WI38 (cell line): Measurements from ENCODE around the gene NEDD9.

Experiments
- H3K4me3 ChIP-seq: 2 replicates; pipeline ENCODE4 v1.5.1; 2011; ENCODE audit warnings: low read depth, mild to moderate bottlenecking, control low read depth, low read length
- CTCF ChIP-seq: IDR thresholded peaks from 2 replicates; pipeline ENCODE4 v1.5.1; 2012; ENCODE audit warnings: low read depth, mild to moderate bottlenecking, control low read depth, low read length

Gene NEDD9

GRCh38 chr6:11198663-11199603 is 33.5 kb downstream of the NEDD9 start:
- no peak overlapping the region for H3K4me3 ChIP-seq
- TF ChIP-seq CTCF = no peak

- no peak overlapping the region for H3K4me3 ChIP-seq
- TF ChIP-seq CTCF = no peak
Measured at GRCh38 chr6:11197850-11198249, 34.6 kb downstream of the NEDD9 start.

GRCh38 chr6:11197175-11197536 is 35.3 kb downstream of the NEDD9 start:
- H3K4me3 ChIP-seq = peak overlapping the region; percentile 47

GRCh38 chr6:11196511-11197174 is 35.8 kb downstream of the NEDD9 start:
- peak overlapping the region; percentile 47 for H3K4me3 ChIP-seq
- TF ChIP-seq CTCF = no peak

More at GRCh38 chr6:11197175-11197536, 35.3 kb downstream of the NEDD9 start:
- TF ChIP-seq CTCF = no peak

GRCh38 chr6:11194356-11195218 is 37.9 kb downstream of the NEDD9 start:
- H3K4me3 ChIP-seq = no peak overlapping the region
- TF ChIP-seq CTCF = no peak

GRCh38 chr6:11193434-11193833 is 39.0 kb downstream of the NEDD9 start:
- no peak overlapping the region for H3K4me3 ChIP-seq
- TF ChIP-seq CTCF = no peak
